ENCODE results near the gene RFFL.

The RFFL gene

GRCh38 chr17:35081638-35082037 lies 18.1 kb upstream of the RFFL start:
- no peak for TF ChIP-seq CTCF (IDR thresholded peaks at IDR 0.05; ENCODE audit: insufficient read depth, missing control alignments)
- no peak for DNase-seq (ENCODE audit: insufficient read length, low spot score)
- FAIRE-seq, result no peak

- DNase-seq (ENCODE audit: insufficient read length, low spot score) (no peak), FAIRE-seq (no peak)
- no peak for TF ChIP-seq CTCF (IDR thresholded peaks at IDR 0.05; ENCODE audit: insufficient read depth, missing control alignments)
Measured at GRCh38 chr17:35080536-35080935, 17.0 kb upstream of the RFFL start.

GRCh38 chr17:35079547-35080423 lies 16.3 kb upstream of the RFFL start:
- DNase-seq (ENCODE audit: insufficient read length, low spot score) (no peak), FAIRE-seq (no peak)
- TF ChIP-seq CTCF (IDR thresholded peaks at IDR 0.05; ENCODE audit: insufficient read depth, missing control alignments), result no peak

GRCh38 chr17:35076874-35077273 lies 13.4 kb upstream of the RFFL start:
- DNase-seq (ENCODE audit: insufficient read length, low spot score), result no peak
- no peak for FAIRE-seq
- TF ChIP-seq CTCF (IDR thresholded peaks at IDR 0.05; ENCODE audit: insufficient read depth, missing control alignments), result no peak

GRCh38 chr17:35074711-35075707 lies 11.5 kb upstream of the RFFL start:
- no peak for DNase-seq (ENCODE audit: insufficient read length, low spot score)
- no peak for FAIRE-seq
- TF ChIP-seq CTCF (IDR thresholded peaks at IDR 0.05; ENCODE audit: insufficient read depth, missing control alignments), result no peak

GRCh38 chr17:35073991-35074627 lies 10.6 kb upstream of the RFFL start:
- FAIRE-seq, result no peak
- TF ChIP-seq CTCF (IDR thresholded peaks at IDR 0.05; ENCODE audit: insufficient read depth, missing control alignments), result no peak
- DNase-seq (ENCODE audit: insufficient read length, low spot score), result no peak

Data from D721Med (cell line).